ENCODE data around the gene APC. TPM values are rescaled to one million over a fixed set of nuclear protein-coding genes. Genes with fewer than 3 reads are reported as not detected.

APC gene
- 46.6 and 48.5 TPM in 2 replicates for total RNA-seq
- long read RNA-seq, full-length matches to known transcripts: 1 of 135 reads
- long read RNA-seq, partial matches to known transcripts: 21 of 135 reads
- long read RNA-seq, other reads (novel, unspliced or antisense): 113 of 135 reads

- TF ChIP-seq, protein P1, sequence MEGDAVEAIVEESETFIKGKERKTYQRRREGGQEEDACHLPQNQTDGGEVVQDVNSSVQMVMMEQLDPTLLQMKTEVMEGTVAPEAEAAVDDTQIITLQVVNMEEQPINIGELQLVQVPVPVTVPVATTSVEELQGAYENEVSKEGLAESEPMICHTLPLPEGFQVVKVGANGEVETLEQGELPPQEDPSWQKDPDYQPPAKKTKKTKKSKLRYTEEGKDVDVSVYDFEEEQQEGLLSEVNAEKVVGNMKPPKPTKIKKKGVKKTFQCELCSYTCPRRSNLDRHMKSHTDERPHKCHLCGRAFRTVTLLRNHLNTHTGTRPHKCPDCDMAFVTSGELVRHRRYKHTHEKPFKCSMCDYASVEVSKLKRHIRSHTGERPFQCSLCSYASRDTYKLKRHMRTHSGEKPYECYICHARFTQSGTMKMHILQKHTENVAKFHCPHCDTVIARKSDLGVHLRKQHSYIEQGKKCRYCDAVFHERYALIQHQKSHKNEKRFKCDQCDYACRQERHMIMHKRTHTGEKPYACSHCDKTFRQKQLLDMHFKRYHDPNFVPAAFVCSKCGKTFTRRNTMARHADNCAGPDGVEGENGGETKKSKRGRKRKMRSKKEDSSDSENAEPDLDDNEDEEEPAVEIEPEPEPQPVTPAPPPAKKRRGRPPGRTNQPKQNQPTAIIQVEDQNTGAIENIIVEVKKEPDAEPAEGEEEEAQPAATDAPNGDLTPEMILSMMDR (IDR thresholded peaks at IDR 0.05; ENCODE audit: unreplicated experiment): peak; percentile 9
- Mint-ChIP-seq H3K4me1 (ENCODE audit: low read depth) (peaks cover 10% of the 10 kb centered on the region), H3K27me3 (no peaks in the 10 kb centered on the region), H3K9me3 (ENCODE audit: low read depth) (no peaks in the 10 kb centered on the region), H3K36me3 (ENCODE audit: insufficient read depth) (no peaks in the 10 kb centered on the region), H3K4me3 (ENCODE audit: low read depth) (peak within 1 kb of the TSS; percentile 90), H3K27ac (peak within 1 kb of the TSS; percentile 88)
- peak; percentile 64 for DNase-seq (ENCODE audit: low spot score, unreplicated experiment)
Measured at GRCh38 chr5:112737463-112738190, at the start of gene APC. Gene APC (plus strand): TSS chr5:112737885. CDS start chr5:112754891, 17,006 bp downstream.

DNA sequence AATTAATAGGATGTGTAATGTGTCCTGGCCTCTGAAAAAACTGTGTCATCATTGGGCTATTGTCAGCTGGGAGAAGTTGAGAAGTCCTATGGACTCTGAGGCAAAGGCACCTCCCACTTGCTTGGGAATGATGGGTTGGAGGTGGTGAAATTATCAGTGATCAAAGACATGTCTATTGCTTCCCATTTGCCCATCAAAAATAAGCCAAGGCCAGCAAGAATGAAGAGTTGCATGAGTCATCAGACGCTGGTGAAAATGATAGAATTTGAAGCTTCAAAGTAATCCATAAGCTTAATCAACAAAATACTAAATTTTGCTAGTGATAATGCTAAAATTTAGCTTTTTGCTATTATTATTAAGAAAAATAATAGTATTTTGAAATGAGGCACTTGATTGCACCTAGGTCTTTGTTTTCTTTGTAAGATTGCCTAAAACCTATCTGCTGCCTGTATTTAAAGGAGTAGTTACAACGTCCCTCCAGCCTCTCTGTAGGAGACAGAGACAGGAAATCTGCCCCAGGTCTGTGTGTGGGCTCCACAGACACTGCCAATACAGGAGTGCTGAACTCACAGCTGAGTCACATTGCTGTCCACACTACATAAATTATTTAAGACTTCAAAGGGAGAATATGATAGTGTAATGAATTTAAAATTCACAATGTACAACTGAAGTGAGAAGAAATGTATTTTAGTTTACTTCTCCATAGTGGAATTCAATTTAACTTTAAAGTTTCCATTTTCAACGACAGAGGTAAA lies 48.4 kb upstream of the APC start:
- Mint-ChIP-seq H3K36me3 (ENCODE audit: insufficient read depth) (no peaks in the 10 kb centered on the region), H3K9me3 (ENCODE audit: low read depth) (no peaks in the 10 kb centered on the region), H3K27ac (no peak overlapping the region), H3K27me3 (no peaks in the 10 kb centered on the region), H3K4me1 (ENCODE audit: low read depth) (peaks cover 4% of the 10 kb centered on the region), H3K4me3 (ENCODE audit: low read depth) (no peak overlapping the region)
- TF ChIP-seq, protein P1 (IDR thresholded peaks at IDR 0.05; ENCODE audit: unreplicated experiment): no peak
- no peak for DNase-seq (ENCODE audit: low spot score, unreplicated experiment)

GRCh38 chr5:112690605-112691338 lies 46.9 kb upstream of the APC start:
- no peak for DNase-seq (ENCODE audit: low spot score, unreplicated experiment)
- Mint-ChIP-seq H3K27me3 (no peaks in the 10 kb centered on the region), H3K36me3 (ENCODE audit: insufficient read depth) (no peaks in the 10 kb centered on the region), H3K4me3 (ENCODE audit: low read depth) (no peak overlapping the region), H3K4me1 (ENCODE audit: low read depth) (peaks cover 7% of the 10 kb centered on the region), H3K27ac (no peak overlapping the region), H3K9me3 (ENCODE audit: low read depth) (no peaks in the 10 kb centered on the region)
- TF ChIP-seq, protein P1 (IDR thresholded peaks at IDR 0.05; ENCODE audit: unreplicated experiment): no peak

DNA sequence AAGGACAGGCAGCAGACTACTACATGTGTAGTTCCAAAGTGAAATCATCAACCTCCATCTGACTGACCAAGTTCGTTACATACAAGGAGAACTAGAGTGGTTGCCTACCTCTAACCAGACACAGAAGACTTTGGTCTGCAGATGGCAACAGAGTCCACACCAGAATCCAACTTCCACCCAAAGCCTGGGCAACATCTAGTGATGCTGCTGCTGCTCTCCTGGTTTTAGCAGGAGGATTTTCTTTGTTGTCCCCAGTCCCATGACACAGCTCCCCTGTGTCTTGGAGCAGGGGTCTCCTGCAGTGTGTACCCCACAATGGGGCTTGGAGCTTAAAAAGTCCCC lies 46.4 kb upstream of the APC start:
- Mint-ChIP-seq H3K4me1 (ENCODE audit: low read depth) (peaks cover 7% of the 10 kb centered on the region), H3K27ac (no peak overlapping the region), H3K4me3 (ENCODE audit: low read depth) (no peak overlapping the region), H3K27me3 (no peaks in the 10 kb centered on the region), H3K9me3 (ENCODE audit: low read depth) (no peaks in the 10 kb centered on the region), H3K36me3 (ENCODE audit: insufficient read depth) (no peaks in the 10 kb centered on the region)
- TF ChIP-seq, protein P1 (IDR thresholded peaks at IDR 0.05; ENCODE audit: unreplicated experiment): no peak
- no peak for DNase-seq (ENCODE audit: low spot score, unreplicated experiment)

GRCh38 chr5:112691758-112692157 lies 45.9 kb upstream of the APC start:
- Mint-ChIP-seq H3K9me3 (ENCODE audit: low read depth) (no peaks in the 10 kb centered on the region), H3K4me1 (ENCODE audit: low read depth) (peaks cover 7% of the 10 kb centered on the region), H3K27ac (no peak overlapping the region), H3K27me3 (no peaks in the 10 kb centered on the region), H3K36me3 (ENCODE audit: insufficient read depth) (no peaks in the 10 kb centered on the region), H3K4me3 (ENCODE audit: low read depth) (no peak overlapping the region)
- no peak for DNase-seq (ENCODE audit: low spot score, unreplicated experiment)
- TF ChIP-seq, protein P1 (IDR thresholded peaks at IDR 0.05; ENCODE audit: unreplicated experiment): peak; percentile 32

Measured in progenitor cell of endocrine pancreas (in vitro differentiated cells).